BLaER1 (cell line): ENCODE measurements around the gene KCNG4.

Source experiments
- H3K27ac ChIP-seq: shearing (Covaris generic); formaldehyde crosslinking; 2 replicates; pipeline ENCODE4 v1.8.1; 2022
- H3K27me3 ChIP-seq: shearing (Covaris generic); formaldehyde crosslinking; 2 replicates; pipeline ENCODE4 v1.8.1; 2022
- H3K36me3 ChIP-seq: shearing (Covaris generic); formaldehyde crosslinking; 2 replicates; pipeline ENCODE4 v1.8.1; 2022
- H3K4me1 ChIP-seq: shearing (Covaris generic); formaldehyde crosslinking; 2 replicates; pipeline ENCODE4 v1.8.1; 2022
- H3K4me2 ChIP-seq: shearing (Covaris generic); formaldehyde crosslinking; 2 replicates; pipeline ENCODE4 v1.8.1; 2022
- H3K4me3 ChIP-seq: shearing (Covaris generic); formaldehyde crosslinking; 2 replicates; pipeline ENCODE4 v1.8.1; 2022
- H3K9ac ChIP-seq: shearing (Covaris generic); formaldehyde crosslinking; 2 replicates; pipeline ENCODE4 v1.8.1; 2022
- H3K9me3 ChIP-seq: shearing (Covaris generic); formaldehyde crosslinking; 2 replicates; pipeline ENCODE4 v1.8.1; 2022
- H4K20me1 ChIP-seq: shearing (Covaris generic); formaldehyde crosslinking; 2 replicates; pipeline ENCODE4 v1.8.1; 2022
- Cebpa-rat ChIP-seq: shearing (Covaris generic); IDR thresholded peaks from 2 replicates; pipeline ENCODE4 v1.8.1; 2022

The KCNG4 gene

DNA sequence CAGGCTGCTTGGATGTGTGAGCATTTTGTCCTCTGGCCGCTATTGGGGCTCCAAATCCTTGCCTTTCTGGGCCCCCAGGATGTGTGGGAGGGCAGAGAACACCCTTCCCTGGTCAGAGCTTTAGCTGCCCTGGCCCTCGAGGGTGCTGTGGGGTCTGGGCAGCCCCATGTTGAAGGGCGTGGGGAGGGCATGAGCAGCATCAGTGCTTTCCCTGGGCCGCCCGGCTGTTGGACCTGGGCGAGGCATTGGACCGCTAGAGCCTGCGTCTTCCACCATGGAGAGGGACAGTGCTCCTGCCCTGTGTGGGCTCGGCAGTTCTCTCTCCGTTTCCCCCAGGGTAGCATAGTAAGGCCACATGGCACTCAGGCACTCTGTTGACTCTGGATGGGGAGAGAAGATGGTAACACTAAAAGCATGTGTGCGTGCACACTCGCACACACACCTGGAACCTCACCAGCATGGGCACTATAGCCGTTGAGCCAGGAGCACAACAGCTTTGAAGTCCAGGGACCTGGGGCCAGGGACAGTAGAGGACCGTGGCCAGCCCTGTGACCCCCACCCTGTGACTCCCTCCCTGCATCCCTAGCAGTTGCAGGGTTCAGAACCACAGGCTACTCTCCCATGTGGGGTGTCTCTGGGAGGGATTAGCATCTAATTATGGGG is 42.2 kb downstream of the KCNG4 start:
- Histone ChIP-seq H3K9ac (no peak overlapping the region), H3K36me3 (no peaks in the 10 kb centered on the region), H3K4me2 (no peak overlapping the region)

DNA sequence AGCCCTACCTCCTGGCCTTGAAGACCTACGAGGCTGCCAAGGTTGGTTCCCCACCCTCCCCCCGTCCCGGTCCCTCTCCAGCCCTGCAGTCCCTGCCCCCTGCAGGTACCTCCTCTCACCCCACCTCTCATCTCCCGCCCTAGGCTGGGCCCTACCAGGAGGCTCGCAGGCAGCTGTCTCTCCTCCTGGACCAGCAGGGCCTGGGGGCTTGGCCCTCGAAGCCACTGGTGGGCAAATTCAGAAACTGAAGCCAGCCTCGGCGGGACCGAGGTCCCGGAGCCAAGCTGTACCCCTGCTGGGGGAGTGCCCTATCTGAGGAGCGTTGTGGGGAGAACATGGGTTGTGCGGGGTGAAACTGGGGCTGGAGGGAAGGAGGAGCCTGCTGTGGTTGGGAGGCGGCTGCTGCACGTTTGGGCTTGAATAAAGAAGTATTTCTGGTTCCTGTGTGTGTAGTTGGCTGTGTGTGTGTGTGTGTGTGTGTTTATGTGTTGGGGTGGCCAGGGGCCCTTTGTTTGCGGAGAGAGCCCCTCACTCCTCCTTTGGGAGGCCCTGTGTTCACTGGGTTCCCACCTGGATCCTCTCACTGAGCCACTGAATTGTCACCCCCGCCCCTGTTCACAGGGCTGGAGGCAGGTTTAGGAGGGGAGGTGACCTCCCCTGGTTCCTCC is 43.0 kb downstream of the KCNG4 start:
- Histone ChIP-seq H3K4me2 (peak overlapping the region; percentile 95), H3K36me3 (no peaks in the 10 kb centered on the region), H3K4me1 (peaks cover 72% of the 10 kb centered on the region), H3K27ac (peak overlapping the region; percentile 35; the same call in 1 of the 2 replicates), H3K4me3 (no peak overlapping the region), H3K9me3 (no peaks in the 10 kb centered on the region), H4K20me1 (no peaks in the 10 kb centered on the region), H3K27me3 (no peaks in the 10 kb centered on the region), H3K9ac (peak overlapping the region; percentile 24; the same call in 1 of the 2 replicates)
- TF ChIP-seq Cebpa-rat, result no peak

More for the DNA sequence above, 42.2 kb downstream of the KCNG4 start:
- TF ChIP-seq Cebpa-rat, result no peak
- no peak overlapping the region for H3K4me3 ChIP-seq
- no peaks in the 10 kb centered on the region for H4K20me1 ChIP-seq
- peak overlapping the region; percentile 35; the same call in 1 of the 2 replicates for H3K27ac ChIP-seq
- no peaks in the 10 kb centered on the region for H3K27me3 ChIP-seq
- peaks cover 72% of the 10 kb centered on the region for H3K4me1 ChIP-seq
- H3K9me3 ChIP-seq, result no peaks in the 10 kb centered on the region

GRCh38 chr16:84196101-84196500 is 43.7 kb downstream of the KCNG4 start:
- 0 out of 2 replicates have a peak overlapping the region, but pooled peaks have one; percentile 24 for H3K9ac ChIP-seq
- H3K36me3 ChIP-seq, result no peaks in the 10 kb centered on the region
- no peaks in the 10 kb centered on the region for H4K20me1 ChIP-seq
- no peaks in the 10 kb centered on the region for H3K9me3 ChIP-seq
- H3K4me2 ChIP-seq, result peak overlapping the region; percentile 95
- H3K4me3 ChIP-seq, result no peak overlapping the region
- TF ChIP-seq Cebpa-rat, result no peak
- peaks cover 72% of the 10 kb centered on the region for H3K4me1 ChIP-seq
- H3K27ac ChIP-seq, result peak overlapping the region; percentile 70; the same call in 1 of the 2 replicates
- H3K27me3 ChIP-seq, result no peaks in the 10 kb centered on the region

DNA sequence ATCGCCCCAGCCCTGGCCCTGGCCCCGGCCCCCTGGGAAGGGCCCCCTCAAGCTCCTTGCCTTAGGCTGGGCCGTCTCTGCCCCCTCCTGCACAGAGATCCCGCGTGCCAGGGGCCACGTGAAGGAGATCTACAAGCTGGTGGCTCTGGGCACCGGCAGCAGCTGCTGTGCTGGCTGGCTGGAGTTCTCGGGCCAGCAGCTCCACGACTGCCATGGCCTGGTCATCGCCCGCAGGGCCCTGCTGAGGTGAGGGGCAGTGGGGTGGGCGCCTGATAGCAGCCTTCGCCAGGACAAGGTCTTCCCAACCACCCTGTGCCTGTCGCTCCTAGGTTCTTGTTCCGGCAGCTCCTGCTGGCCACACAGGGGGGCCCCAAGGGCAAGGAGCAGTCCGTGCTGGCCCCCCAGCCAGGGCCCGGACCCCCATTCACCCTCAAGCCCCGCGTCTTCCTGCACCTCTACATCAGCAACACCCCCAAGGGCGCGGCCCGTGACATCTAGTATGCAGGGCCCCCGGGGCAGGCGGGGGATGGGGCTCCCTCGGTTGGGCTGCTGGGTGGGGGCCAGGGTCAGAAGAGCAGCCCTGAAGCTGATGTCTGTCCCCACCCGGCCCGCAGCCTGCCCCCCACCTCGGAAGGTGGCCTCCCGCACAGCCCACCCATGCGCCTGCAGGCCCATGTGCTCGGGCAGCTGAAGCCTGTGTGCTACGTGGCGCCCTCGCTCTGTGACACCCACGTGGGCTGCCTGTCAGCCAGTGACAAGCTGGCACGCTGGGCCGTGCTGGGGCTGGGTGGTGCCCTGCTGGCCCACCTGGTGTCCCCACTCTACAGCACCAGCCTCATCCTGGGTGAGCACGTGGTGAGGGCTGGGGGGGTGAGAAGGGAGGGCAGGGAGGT is 44.4 kb downstream of the KCNG4 start:
- TF ChIP-seq Cebpa-rat, result no peak
- peak overlapping the region; percentile 70 for H3K27ac ChIP-seq
- no peaks in the 10 kb centered on the region for H4K20me1 ChIP-seq
- H3K27me3 ChIP-seq, result no peaks in the 10 kb centered on the region
- H3K4me3 ChIP-seq, result peak overlapping the region; percentile 52
- H3K9me3 ChIP-seq, result no peaks in the 10 kb centered on the region
- peaks cover 72% of the 10 kb centered on the region for H3K4me1 ChIP-seq
- peak overlapping the region; percentile 55 for H3K9ac ChIP-seq
- no peaks in the 10 kb centered on the region for H3K36me3 ChIP-seq
- H3K4me2 ChIP-seq, result peak overlapping the region; percentile 95

DNA sequence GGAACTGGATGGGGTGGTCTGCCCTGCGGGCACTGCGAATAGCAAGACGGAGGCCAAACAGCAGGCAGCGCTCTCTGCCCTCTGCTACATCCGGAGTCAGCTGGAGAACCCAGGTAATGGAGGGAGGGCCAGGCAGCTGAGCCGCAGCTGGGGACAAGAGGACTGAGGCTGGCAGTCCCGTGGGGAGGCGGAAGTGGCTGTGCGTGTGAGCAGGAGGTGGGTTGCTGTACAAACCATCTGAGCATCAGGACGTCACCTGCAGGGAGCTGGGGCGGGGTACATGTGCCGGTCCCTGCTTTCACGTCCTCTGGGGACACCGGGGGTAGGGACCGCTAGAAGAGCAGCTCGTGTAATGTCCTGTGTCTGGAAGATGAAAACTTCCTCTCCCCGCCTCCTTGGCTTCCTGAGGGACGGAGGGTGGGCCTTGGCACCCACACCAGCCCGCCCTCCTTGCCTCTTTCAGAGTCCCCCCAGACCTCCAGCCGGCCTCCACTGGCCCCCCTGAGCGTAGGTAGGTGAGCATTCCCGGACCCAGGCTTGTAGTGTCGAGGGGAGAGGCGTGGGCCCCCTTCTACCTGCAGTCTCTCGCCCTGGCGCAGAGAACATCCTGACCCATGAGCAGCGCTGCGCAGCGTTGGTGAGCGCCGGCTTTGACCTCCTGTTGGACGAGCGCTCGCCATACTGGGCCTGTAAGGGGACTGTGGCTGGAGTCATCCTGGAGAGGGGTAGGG is 45.2 kb downstream of the KCNG4 start:
- Histone ChIP-seq H3K9ac (peak overlapping the region; percentile 55), H4K20me1 (no peaks in the 10 kb centered on the region), H3K4me2 (peak overlapping the region; percentile 95), H3K9me3 (no peaks in the 10 kb centered on the region), H3K4me1 (peaks cover 65% of the 10 kb centered on the region), H3K4me3 (peak overlapping the region; percentile 52), H3K27me3 (no peaks in the 10 kb centered on the region), H3K27ac (peak overlapping the region; percentile 70), H3K36me3 (no peaks in the 10 kb centered on the region)
- no peak for TF ChIP-seq Cebpa-rat

GRCh38 chr16:84194018-84194417 is 45.8 kb downstream of the KCNG4 start:
- TF ChIP-seq Cebpa-rat, result no peak
- 0 out of 2 replicates have a peak overlapping the region, but pooled peaks have one; percentile 55 for H3K9ac ChIP-seq
- no peaks in the 10 kb centered on the region for H3K36me3 ChIP-seq
- no peaks in the 10 kb centered on the region for H3K27me3 ChIP-seq
- H3K27ac ChIP-seq, result peak overlapping the region; percentile 70
- peak overlapping the region; percentile 95 for H3K4me2 ChIP-seq
- peaks cover 59% of the 10 kb centered on the region for H3K4me1 ChIP-seq
- peak overlapping the region; percentile 52 for H3K4me3 ChIP-seq
- H3K9me3 ChIP-seq, result no peaks in the 10 kb centered on the region
- H4K20me1 ChIP-seq, result no peaks in the 10 kb centered on the region

DNA sequence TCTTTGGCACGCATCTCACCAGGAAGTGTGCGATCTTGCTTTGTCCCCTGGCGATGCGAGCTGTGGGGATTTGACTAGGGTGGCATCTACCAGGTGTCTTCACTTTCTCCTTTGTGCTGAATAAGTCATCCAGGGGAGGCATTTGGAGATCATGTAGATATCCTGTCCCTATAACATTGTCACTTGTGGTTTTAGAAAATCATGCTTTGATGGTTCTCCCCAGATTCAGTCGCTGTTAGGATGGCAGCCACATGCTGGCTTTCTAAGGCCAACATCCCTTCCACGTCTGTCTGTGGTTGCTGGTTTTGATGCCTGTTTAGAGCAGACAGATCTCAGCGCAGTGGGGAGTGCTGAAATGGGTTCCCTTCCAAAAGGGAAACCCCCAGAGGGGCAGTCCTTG is 46.3 kb downstream of the KCNG4 start:
- Histone ChIP-seq H3K27ac (peak overlapping the region; percentile 70), H3K9me3 (no peaks in the 10 kb centered on the region), H3K4me2 (peak overlapping the region; percentile 95), H3K9ac (0 out of 2 replicates have a peak overlapping the region, but pooled peaks have one; percentile 55), H3K4me3 (no peak overlapping the region), H4K20me1 (no peaks in the 10 kb centered on the region), H3K27me3 (no peaks in the 10 kb centered on the region), H3K4me1 (peaks cover 53% of the 10 kb centered on the region), H3K36me3 (no peaks in the 10 kb centered on the region)
- TF ChIP-seq Cebpa-rat, result no peak

GRCh38 chr16:84191466-84191865 is 48.3 kb downstream of the KCNG4 start:
- Histone ChIP-seq H3K4me2 (no peak overlapping the region), H3K27me3 (no peaks in the 10 kb centered on the region), H4K20me1 (no peaks in the 10 kb centered on the region), H3K36me3 (no peaks in the 10 kb centered on the region), H3K9ac (no peak overlapping the region), H3K4me3 (no peak overlapping the region), H3K9me3 (no peaks in the 10 kb centered on the region), H3K4me1 (peaks cover 37% of the 10 kb centered on the region), H3K27ac (no peak overlapping the region)
- no peak for TF ChIP-seq Cebpa-rat
